SU-DHL-6 (cell line): ENCODE results near the gene GALNT17.

Source experiments
- H2AFZ ChIP-seq: fragments of 200-600 bp; sonication (generic); 2 replicates; pipeline ENCODE4 v1.6.1; 2014; ENCODE audit warnings: low read depth, mild to moderate bottlenecking, moderate library complexity, mixed read lengths, antibody characterized with exemption, low read length; ENCODE audit not compliant: severe bottlenecking
- H3F3A ChIP-seq: fragments of 200-600 bp; shearing (Covaris generic); 2 replicates; pipeline ENCODE4 v1.6.0; 2016; ENCODE audit warnings: antibody characterized with exemption, mild to moderate bottlenecking; ENCODE audit not compliant: insufficient read depth
- H3K27ac ChIP-seq: fragments of 200-600 bp; sonication (generic); 2 replicates; pipeline ENCODE4 v1.5.1; 2016; ENCODE audit warnings: low read depth, mild to moderate bottlenecking, low read length, moderate library complexity, mixed read lengths
- H3K27me3 ChIP-seq: fragments of 200-600 bp; sonication (generic), shearing (Covaris generic); 2 replicates; pipeline ENCODE4 v1.6.0; 2014; ENCODE audit warnings: mild to moderate bottlenecking, low read length
- H3K36me3 ChIP-seq: fragments of 200-600 bp; sonication (generic); 2 replicates; pipeline ENCODE4 v1.6.1; 2014; ENCODE audit warnings: mild to moderate bottlenecking, low read length, mixed read lengths
- H3K4me2 ChIP-seq: fragments of 300-600, 200-600 bp; shearing (Covaris generic), sonication (generic); 2 replicates; pipeline ENCODE4 v1.6.0; 2014; ENCODE audit warnings: low read length, low read depth, mild to moderate bottlenecking; ENCODE audit not compliant: poor library complexity, severe bottlenecking
- H3K4me3 ChIP-seq: fragments of 200-600 bp; sonication (generic); 2 replicates; pipeline ENCODE4 v1.5.1; 2014; ENCODE audit warnings: antibody characterized with exemption, low read length, mild to moderate bottlenecking, mixed read lengths; ENCODE audit not compliant: insufficient read depth, poor library complexity, severe bottlenecking
- H3K79me2 ChIP-seq: fragments of 200-600 bp; sonication (generic); 2 replicates; pipeline ENCODE4 v1.6.1; 2014; ENCODE audit warnings: mild to moderate bottlenecking, low read length, moderate library complexity; ENCODE audit not compliant: insufficient read depth
- H3K9ac ChIP-seq: fragments of 200-600 bp; sonication (generic); 2 replicates; pipeline ENCODE4 v1.7.0; 2014; ENCODE audit warnings: mild to moderate bottlenecking, low read length
- H3K9me2 ChIP-seq: fragments of 200-600 bp; sonication (generic); replicated peaks from 2 replicates; pipeline ENCODE4 v1.6.1; 2014; ENCODE audit warnings: low read length; ENCODE audit not compliant: insufficient read depth
- H3K9me3 ChIP-seq: fragments of 200-600 bp; sonication (generic); 2 replicates; pipeline ENCODE4 v1.6.1; 2014; ENCODE audit warnings: low read length, mixed read lengths; ENCODE audit not compliant: insufficient read depth
- H4K20me1 ChIP-seq: fragments of 200-600 bp; sonication (generic); 2 replicates; pipeline ENCODE4 v1.6.1; 2014; ENCODE audit warnings: low read depth, mild to moderate bottlenecking, antibody characterized with exemption, low read length, moderate library complexity, mixed read lengths
- EZH2phosphoT487 ChIP-seq: fragments of 200-600 bp; sonication (generic), shearing (Covaris generic); conservative IDR thresholded peaks from 2 replicates; pipeline ENCODE4 v1.6.1; 2018; ENCODE audit warnings: mild to moderate bottlenecking, antibody characterized with exemption, low read length, moderate library complexity, mixed read lengths
- TF ChIP-seq, protein P1 (sequence below): fragments of 200-600 bp; sonication (generic); IDR thresholded peaks from one replicate; pipeline ENCODE4 v1.5.1; 2017; ENCODE audit warnings: antibody characterized with exemption, mild to moderate bottlenecking, low read length, moderate library complexity; ENCODE audit not compliant: insufficient read depth, poor library complexity, severe bottlenecking

GALNT17 gene

GRCh38 chr7:71486856-71487628 lies 355.1 kb downstream of the GALNT17 start:
- H2AFZ ChIP-seq = no peak overlapping the region
- H3K9me2 ChIP-seq = no peaks in the 10 kb centered on the region
- H3K9ac ChIP-seq = no peak overlapping the region
- H3K36me3 ChIP-seq = no peaks in the 10 kb centered on the region
- no peak overlapping the region for H3K27ac ChIP-seq
- no peaks in the 10 kb centered on the region for H3K79me2 ChIP-seq
- no peak overlapping the region for H3K4me3 ChIP-seq
- no peaks in the 10 kb centered on the region for H3K27me3 ChIP-seq
- no peak for TF ChIP-seq EZH2phosphoT487
- TF ChIP-seq, protein P1, sequence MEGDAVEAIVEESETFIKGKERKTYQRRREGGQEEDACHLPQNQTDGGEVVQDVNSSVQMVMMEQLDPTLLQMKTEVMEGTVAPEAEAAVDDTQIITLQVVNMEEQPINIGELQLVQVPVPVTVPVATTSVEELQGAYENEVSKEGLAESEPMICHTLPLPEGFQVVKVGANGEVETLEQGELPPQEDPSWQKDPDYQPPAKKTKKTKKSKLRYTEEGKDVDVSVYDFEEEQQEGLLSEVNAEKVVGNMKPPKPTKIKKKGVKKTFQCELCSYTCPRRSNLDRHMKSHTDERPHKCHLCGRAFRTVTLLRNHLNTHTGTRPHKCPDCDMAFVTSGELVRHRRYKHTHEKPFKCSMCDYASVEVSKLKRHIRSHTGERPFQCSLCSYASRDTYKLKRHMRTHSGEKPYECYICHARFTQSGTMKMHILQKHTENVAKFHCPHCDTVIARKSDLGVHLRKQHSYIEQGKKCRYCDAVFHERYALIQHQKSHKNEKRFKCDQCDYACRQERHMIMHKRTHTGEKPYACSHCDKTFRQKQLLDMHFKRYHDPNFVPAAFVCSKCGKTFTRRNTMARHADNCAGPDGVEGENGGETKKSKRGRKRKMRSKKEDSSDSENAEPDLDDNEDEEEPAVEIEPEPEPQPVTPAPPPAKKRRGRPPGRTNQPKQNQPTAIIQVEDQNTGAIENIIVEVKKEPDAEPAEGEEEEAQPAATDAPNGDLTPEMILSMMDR = no peak
- no peaks in the 10 kb centered on the region for H3F3A ChIP-seq
- H3K9me3 ChIP-seq = no peaks in the 10 kb centered on the region
- no peak overlapping the region for H3K4me2 ChIP-seq
- no peaks in the 10 kb centered on the region for H4K20me1 ChIP-seq

DNA sequence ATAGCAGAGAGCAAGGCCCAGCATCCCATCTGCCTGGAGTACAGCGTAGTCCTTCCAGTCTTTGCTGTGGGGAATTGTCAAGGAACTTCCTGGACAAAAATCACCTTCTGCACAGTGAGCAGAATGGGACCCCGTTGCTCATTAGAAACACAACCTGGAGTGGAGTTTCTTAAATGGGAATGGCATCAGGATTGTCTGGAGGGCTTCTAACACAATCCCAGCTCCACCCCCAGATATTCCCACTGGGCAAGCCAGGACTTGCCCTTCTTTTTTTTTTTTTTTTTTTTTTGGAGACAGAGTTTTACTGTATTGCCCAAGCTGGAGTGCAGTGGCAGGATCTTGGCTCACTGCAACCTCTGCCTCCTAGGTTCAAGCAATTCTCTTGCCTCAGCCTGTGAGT lies 356.4 kb downstream of the GALNT17 start:
- no peaks in the 10 kb centered on the region for H3F3A ChIP-seq
- no peak overlapping the region for H2AFZ ChIP-seq
- TF ChIP-seq, protein P1 = no peak
- no peak for TF ChIP-seq EZH2phosphoT487
- no peak overlapping the region for H3K4me3 ChIP-seq
- no peak overlapping the region for H3K27ac ChIP-seq
- H3K9me3 ChIP-seq = no peaks in the 10 kb centered on the region
- H3K9ac ChIP-seq = no peak overlapping the region
- H4K20me1 ChIP-seq = no peaks in the 10 kb centered on the region
- no peaks in the 10 kb centered on the region for H3K27me3 ChIP-seq
- no peaks in the 10 kb centered on the region for H3K36me3 ChIP-seq
- H3K79me2 ChIP-seq = no peaks in the 10 kb centered on the region
- H3K9me2 ChIP-seq = no peaks in the 10 kb centered on the region
- no peak overlapping the region for H3K4me2 ChIP-seq

DNA sequence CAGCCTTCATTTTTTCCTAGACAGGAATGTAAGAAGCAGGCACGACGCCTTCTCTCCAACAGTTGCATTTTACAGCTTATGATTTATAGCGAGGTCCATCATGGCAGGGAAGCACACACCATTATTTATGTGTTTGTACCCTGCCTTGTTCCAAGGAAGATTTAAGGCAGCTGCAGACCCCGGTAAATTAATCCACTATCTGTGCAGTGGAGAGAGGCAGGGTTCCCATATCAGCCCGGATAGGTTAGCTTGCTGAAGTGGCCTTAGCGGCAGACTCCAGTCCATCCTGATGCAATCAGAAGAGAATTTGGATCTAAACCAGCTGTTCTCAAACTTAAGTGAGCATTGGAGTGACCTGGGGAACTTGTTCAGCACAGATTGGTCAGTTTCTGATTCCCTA lies 359.4 kb downstream of the GALNT17 start:
- H3K36me3 ChIP-seq = no peaks in the 10 kb centered on the region
- H3K9me3 ChIP-seq = no peaks in the 10 kb centered on the region
- no peak overlapping the region for H3K27ac ChIP-seq
- no peak overlapping the region for H2AFZ ChIP-seq
- no peak overlapping the region for H3K4me3 ChIP-seq
- H3K9ac ChIP-seq = no peak overlapping the region
- no peaks in the 10 kb centered on the region for H4K20me1 ChIP-seq
- no peak overlapping the region for H3K4me2 ChIP-seq
- no peaks in the 10 kb centered on the region for H3K9me2 ChIP-seq
- no peaks in the 10 kb centered on the region for H3K27me3 ChIP-seq
- no peak for TF ChIP-seq EZH2phosphoT487
- TF ChIP-seq, protein P1 = no peak
- H3K79me2 ChIP-seq = no peaks in the 10 kb centered on the region
- no peaks in the 10 kb centered on the region for H3F3A ChIP-seq
